WTC11 (cell line): Measurements from ENCODE around the gene COL4A6. TPM values are rescaled to one million over a fixed set of nuclear protein-coding genes. Genes with fewer than 3 reads are reported as not detected.

ENCODE experiments used
- ATAC-seq: fragments of 200-7000 bp; cut with Tn5 transposase; 2 replicates; pipeline ENCODE4 v1.10.0; 2021; ENCODE audit warnings: mild to moderate bottlenecking, moderate library complexity
- CTCF ChIA-PET: fragments of 300-600 bp; sonication (Branson Sonifier 250); formaldehyde crosslinking; loops from one replicate; lab custom pipeline; 2021; ENCODE audit warnings: antibody characterized with exemption; lab: Charles Lee
- POLR2A ChIA-PET: fragments of 350-600 bp; sonication (Branson Sonifier 250); formaldehyde crosslinking; loops from one replicate; lab custom pipeline; 2021; ENCODE audit warnings: antibody characterized with exemption; lab: Charles Lee
- DNase-seq: peaks from one replicate; pipeline ENCODE4 v3.0.0; 2021; ENCODE audit warnings: low spot score
- H3K27ac Mint-ChIP-seq: 2 replicates; pipeline ENCODE4 v1.8.0; 2021; ENCODE audit warnings: mixed read lengths
- H3K27me3 Mint-ChIP-seq: 2 replicates; pipeline ENCODE4 v1.8.0; 2021; ENCODE audit warnings: low read depth, mild to moderate bottlenecking, moderate library complexity, mixed read lengths
- H3K36me3 Mint-ChIP-seq: 2 replicates; pipeline ENCODE4 v1.8.0; 2021; ENCODE audit warnings: mixed read lengths
- H3K4me1 Mint-ChIP-seq: 2 replicates; pipeline ENCODE4 v1.8.0; 2022; ENCODE audit warnings: mixed read lengths
- H3K4me3 Mint-ChIP-seq: 2 replicates; pipeline ENCODE4 v1.8.0; 2021; ENCODE audit warnings: mild to moderate bottlenecking, moderate library complexity, mixed read lengths
- H3K9me3 Mint-ChIP-seq: 2 replicates; pipeline ENCODE4 v1.8.0; 2021; ENCODE audit warnings: mixed read lengths
- E2F1 ChIP-seq: sonication (generic); formaldehyde crosslinking; IDR thresholded peaks from 2 replicates; pipeline ENCODE4 v1.8.0; 2022; ENCODE audit warnings: mild to moderate bottlenecking, missing genetic modification reagents
- E2F5 ChIP-seq: sonication (generic); formaldehyde crosslinking; IDR thresholded peaks from 2 replicates; pipeline ENCODE4 v1.8.1; 2022; ENCODE audit warnings: mild to moderate bottlenecking, moderate library complexity, missing genetic modification reagents
- EMX1 ChIP-seq: fragments of 250-450 bp; sonication (Bioruptor Pico); IDR thresholded peaks from 2 replicates; pipeline ENCODE4 v1.8.0; 2021; ENCODE audit warnings: mild to moderate bottlenecking
- ESRRA ChIP-seq: sonication (generic); formaldehyde crosslinking; IDR thresholded peaks from 2 replicates; pipeline ENCODE4 v1.8.1; 2022; ENCODE audit warnings: mild to moderate bottlenecking, missing genetic modification reagents, borderline replicate concordance
- FOXJ3 ChIP-seq: sonication (generic); formaldehyde crosslinking; IDR thresholded peaks from 2 replicates; pipeline ENCODE4 v1.9.0; 2021; ENCODE audit warnings: missing genetic modification reagents, mild to moderate bottlenecking, borderline replicate concordance
- FOXP4 ChIP-seq: sonication (generic); formaldehyde crosslinking; IDR thresholded peaks from 2 replicates; pipeline ENCODE4 v1.8.0; 2022; ENCODE audit warnings: mild to moderate bottlenecking, missing genetic modification reagents
- GTF2I ChIP-seq: fragments of 250-450 bp; sonication (Bioruptor Pico); conservative IDR thresholded peaks from 2 replicates; pipeline ENCODE4 v1.4.0; 2021; ENCODE audit warnings: mild to moderate bottlenecking
- IRF2 ChIP-seq: sonication (generic); formaldehyde crosslinking; IDR thresholded peaks from 2 replicates; pipeline ENCODE4 v1.8.0; 2022; ENCODE audit warnings: low read depth, missing genetic modification reagents, borderline replicate concordance
- JAZF1 ChIP-seq: fragments of 250-450 bp; sonication (Bioruptor Pico); IDR thresholded peaks from 2 replicates; pipeline ENCODE4 v1.9.0; 2021; ENCODE audit warnings: moderate library complexity, mild to moderate bottlenecking, inconsistent platforms
- NFYB ChIP-seq: sonication (generic); formaldehyde crosslinking; conservative IDR thresholded peaks from 2 replicates; pipeline ENCODE4 v1.8.0; 2022; ENCODE audit warnings: low read depth, missing genetic modification reagents
- NR1H2 ChIP-seq: sonication (generic); formaldehyde crosslinking; IDR thresholded peaks from 2 replicates; pipeline ENCODE4 v1.9.0; 2021; ENCODE audit warnings: mild to moderate bottlenecking, moderate library complexity, missing genetic modification reagents
- NR3C1 ChIP-seq: sonication (generic); formaldehyde crosslinking; conservative IDR thresholded peaks from 2 replicates; pipeline ENCODE4 v1.8.1; 2023; ENCODE audit warnings: low read depth, mild to moderate bottlenecking, missing genetic modification reagents
- PREB ChIP-seq: sonication (generic); formaldehyde crosslinking; IDR thresholded peaks from 2 replicates; pipeline ENCODE4 v1.8.1; 2022; ENCODE audit warnings: mild to moderate bottlenecking, missing genetic modification reagents, moderate library complexity, borderline replicate concordance
- PRRX2 ChIP-seq: fragments of 250-450 bp; sonication (Bioruptor Pico); IDR thresholded peaks from 2 replicates; pipeline ENCODE4 v1.8.0; 2021; ENCODE audit warnings: mild to moderate bottlenecking
- RORB ChIP-seq: fragments of 250-450 bp; sonication (Bioruptor Pico); IDR thresholded peaks from 2 replicates; pipeline ENCODE4 v1.9.0; 2021; ENCODE audit warnings: mild to moderate bottlenecking
- SMAD3 ChIP-seq: sonication (generic); formaldehyde crosslinking; IDR thresholded peaks from 2 replicates; pipeline ENCODE4 v1.8.0; 2022; ENCODE audit warnings: missing genetic modification reagents, mild to moderate bottlenecking, borderline replicate concordance
- TCF7 ChIP-seq: sonication (generic); formaldehyde crosslinking; IDR thresholded peaks from 2 replicates; pipeline ENCODE4 v1.8.0; 2022; ENCODE audit warnings: mild to moderate bottlenecking, low read depth, missing genetic modification reagents, moderate library complexity
- TEAD4 ChIP-seq: sonication (generic); formaldehyde crosslinking; IDR thresholded peaks from 2 replicates; pipeline ENCODE4 v1.8.0; 2022; ENCODE audit warnings: mild to moderate bottlenecking, missing genetic modification reagents
- USF2 ChIP-seq: sonication (generic); formaldehyde crosslinking; IDR thresholded peaks from 2 replicates; pipeline ENCODE4 v1.8.1; 2023; ENCODE audit warnings: mild to moderate bottlenecking, missing genetic modification reagents, moderate library complexity
- ZBTB21 ChIP-seq: sonication (generic); formaldehyde crosslinking; IDR thresholded peaks from 2 replicates; pipeline ENCODE4 v1.8.1; 2023; ENCODE audit warnings: mild to moderate bottlenecking, missing genetic modification reagents, borderline replicate concordance
- total RNA-seq: library from RNA; stranded (reverse); gene quantifications from 3 replicates; pipeline ENCODE4 v1.2.3, GENCODE V29; 2021
- TF ChIP-seq, protein P1 (sequence below): sonication (generic); formaldehyde crosslinking; IDR thresholded peaks from 2 replicates; pipeline ENCODE4 v1.8.1; 2022; ENCODE audit warnings: low read depth, mild to moderate bottlenecking, moderate library complexity, missing genetic modification reagents, borderline replicate concordance
- TF ChIP-seq, protein P2 (sequence below): sonication (generic); formaldehyde crosslinking; IDR thresholded peaks from 2 replicates; pipeline ENCODE4 v1.8.0; 2022; ENCODE audit warnings: mild to moderate bottlenecking, missing genetic modification reagents
- TF ChIP-seq, protein P3 (sequence below): sonication (generic); formaldehyde crosslinking; IDR thresholded peaks from 2 replicates; pipeline ENCODE4 v1.8.1; 2023; ENCODE audit warnings: mild to moderate bottlenecking, moderate library complexity, missing genetic modification reagents

Gene COL4A6
- total RNA-seq, 1 experiment from 2014 or later = 15.2 TPM

- POLR2A ChIA-PET = no interaction called here
These were observed 18.8 kb upstream of the COL4A6 start for GRCh38 chrX:108456971-108457477.

DNA sequence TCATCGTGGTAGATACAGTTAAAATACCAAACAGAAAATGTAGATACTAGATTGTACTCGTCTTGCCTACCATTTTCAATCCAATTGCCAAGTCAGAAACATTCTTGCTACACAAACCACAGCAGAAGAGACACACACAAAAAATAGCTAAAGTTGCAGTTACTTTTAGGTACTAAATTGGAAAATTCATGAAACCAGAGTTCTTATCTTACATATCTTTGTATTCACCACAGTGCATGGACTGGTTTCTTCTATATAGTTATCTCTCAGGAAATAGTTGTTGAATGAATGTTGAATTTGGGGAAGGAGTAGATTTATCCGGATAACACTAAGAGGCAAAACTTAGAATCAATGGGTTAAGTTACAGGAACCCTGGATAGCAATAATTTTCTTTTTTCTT lies 15.6 kb upstream of the COL4A6 start:
- no peak overlapping the region for H3K4me3 Mint-ChIP-seq
- CTCF ChIA-PET = no interaction called here
- POLR2A ChIA-PET = no interaction called here
- no peaks in the 10 kb centered on the region for H3K27me3 Mint-ChIP-seq
- H3K27ac Mint-ChIP-seq = no peak overlapping the region
- ATAC-seq (no peak), DNase-seq (no peak)
- H3K4me1 Mint-ChIP-seq = no peaks in the 10 kb centered on the region
- peaks cover 5% of the 10 kb centered on the region; the same call in 1 of the 2 replicates for H3K9me3 Mint-ChIP-seq
- H3K36me3 Mint-ChIP-seq = peaks cover 4% of the 10 kb centered on the region
- TF ChIP-seq SMAD3 (CRISPR knock-in tag) (no peak), GTF2I (no peak), JAZF1 (no peak), EMX1 (CRISPR knock-in tag) (no peak), E2F5 (no peak), TEAD4 (CRISPR knock-in tag) (no peak), ZBTB21 (CRISPR knock-in tag) (no peak), NFYB (CRISPR knock-in tag) (no peak), PRRX2 (no peak)
- TF ChIP-seq, protein P1, sequence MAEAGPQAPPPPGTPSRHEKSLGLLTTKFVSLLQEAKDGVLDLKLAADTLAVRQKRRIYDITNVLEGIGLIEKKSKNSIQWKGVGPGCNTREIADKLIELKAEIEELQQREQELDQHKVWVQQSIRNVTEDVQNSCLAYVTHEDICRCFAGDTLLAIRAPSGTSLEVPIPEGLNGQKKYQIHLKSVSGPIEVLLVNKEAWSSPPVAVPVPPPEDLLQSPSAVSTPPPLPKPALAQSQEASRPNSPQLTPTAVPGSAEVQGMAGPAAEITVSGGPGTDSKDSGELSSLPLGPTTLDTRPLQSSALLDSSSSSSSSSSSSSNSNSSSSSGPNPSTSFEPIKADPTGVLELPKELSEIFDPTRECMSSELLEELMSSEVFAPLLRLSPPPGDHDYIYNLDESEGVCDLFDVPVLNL = no peak
- TF ChIP-seq, protein P2, sequence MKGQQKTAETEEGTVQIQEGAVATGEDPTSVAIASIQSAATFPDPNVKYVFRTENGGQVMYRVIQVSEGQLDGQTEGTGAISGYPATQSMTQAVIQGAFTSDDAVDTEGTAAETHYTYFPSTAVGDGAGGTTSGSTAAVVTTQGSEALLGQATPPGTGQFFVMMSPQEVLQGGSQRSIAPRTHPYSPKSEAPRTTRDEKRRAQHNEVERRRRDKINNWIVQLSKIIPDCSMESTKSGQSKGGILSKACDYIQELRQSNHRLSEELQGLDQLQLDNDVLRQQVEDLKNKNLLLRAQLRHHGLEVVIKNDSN (CRISPR knock-in tag) = no peak

More at GRCh38 chrX:108456971-108457477, 18.8 kb upstream of the COL4A6 start:
- CTCF ChIA-PET = no interaction called here
- no peak overlapping the region for H3K4me3 Mint-ChIP-seq
- no peak for TF ChIP-seq IRF2
- no peak for TF ChIP-seq E2F1 (CRISPR knock-in tag)
- TF ChIP-seq PRRX2 = no peak
- no peak for TF ChIP-seq ESRRA (CRISPR knock-in tag)
- no peak for TF ChIP-seq NR3C1 (CRISPR knock-in tag)
- no peak for TF ChIP-seq NR1H2 (CRISPR knock-in tag)
- no peak for TF ChIP-seq USF2 (CRISPR knock-in tag)
- TF ChIP-seq, protein P3, sequence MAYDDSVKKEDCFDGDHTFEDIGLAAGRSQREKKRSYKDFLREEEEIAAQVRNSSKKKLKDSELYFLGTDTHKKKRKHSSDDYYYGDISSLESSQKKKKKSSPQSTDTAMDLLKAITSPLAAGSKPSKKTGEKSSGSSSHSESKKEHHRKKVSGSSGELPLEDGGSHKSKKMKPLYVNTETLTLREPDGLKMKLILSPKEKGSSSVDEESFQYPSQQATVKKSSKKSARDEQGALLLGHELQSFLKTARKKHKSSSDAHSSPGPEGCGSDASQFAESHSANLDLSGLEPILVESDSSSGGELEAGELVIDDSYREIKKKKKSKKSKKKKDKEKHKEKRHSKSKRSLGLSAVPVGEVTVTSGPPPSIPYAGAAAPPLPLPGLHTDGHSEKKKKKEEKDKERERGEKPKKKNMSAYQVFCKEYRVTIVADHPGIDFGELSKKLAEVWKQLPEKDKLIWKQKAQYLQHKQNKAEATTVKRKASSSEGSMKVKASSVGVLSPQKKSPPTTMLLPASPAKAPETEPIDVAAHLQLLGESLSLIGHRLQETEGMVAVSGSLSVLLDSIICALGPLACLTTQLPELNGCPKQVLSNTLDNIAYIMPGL (CRISPR knock-in tag) = no peak
- no peak for TF ChIP-seq TCF7
- no peak for TF ChIP-seq RORB (CRISPR knock-in tag)
- no peak for TF ChIP-seq FOXP4
- TF ChIP-seq PREB (CRISPR knock-in tag) = no peak
- no peak for TF ChIP-seq FOXJ3 (CRISPR knock-in tag)
- no peak for TF ChIP-seq GTF2I
- ATAC-seq = no peak
- peaks cover 5% of the 10 kb centered on the region; the same call in 1 of the 2 replicates for H3K9me3 Mint-ChIP-seq
- H3K4me1 Mint-ChIP-seq = no peaks in the 10 kb centered on the region
- no peak overlapping the region for H3K27ac Mint-ChIP-seq
- no peaks in the 10 kb centered on the region for H3K27me3 Mint-ChIP-seq
- DNase-seq = no peak
- peaks cover 4% of the 10 kb centered on the region for H3K36me3 Mint-ChIP-seq
